ENCODE measurements around the gene THEM4.

The THEM4 gene

DNA sequence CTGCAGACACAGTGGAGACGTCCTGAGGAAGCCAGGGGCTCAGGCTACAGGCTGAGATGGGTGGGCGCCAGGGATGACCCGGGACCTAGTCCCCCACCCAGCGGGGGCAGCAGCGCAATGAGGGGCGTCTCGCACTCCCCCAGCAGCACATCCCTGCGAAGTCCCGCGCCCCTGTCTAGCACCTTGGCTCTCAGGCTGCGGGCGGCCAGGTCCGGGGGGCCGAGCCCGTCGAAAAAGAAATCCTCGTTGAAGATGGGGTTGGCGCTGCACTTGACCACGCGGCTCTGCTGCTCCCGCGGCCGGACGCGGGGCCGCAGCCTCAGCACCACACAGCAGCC is 71.5 kb downstream of the THEM4 start:
- TF ChIP-seq, protein P1, sequence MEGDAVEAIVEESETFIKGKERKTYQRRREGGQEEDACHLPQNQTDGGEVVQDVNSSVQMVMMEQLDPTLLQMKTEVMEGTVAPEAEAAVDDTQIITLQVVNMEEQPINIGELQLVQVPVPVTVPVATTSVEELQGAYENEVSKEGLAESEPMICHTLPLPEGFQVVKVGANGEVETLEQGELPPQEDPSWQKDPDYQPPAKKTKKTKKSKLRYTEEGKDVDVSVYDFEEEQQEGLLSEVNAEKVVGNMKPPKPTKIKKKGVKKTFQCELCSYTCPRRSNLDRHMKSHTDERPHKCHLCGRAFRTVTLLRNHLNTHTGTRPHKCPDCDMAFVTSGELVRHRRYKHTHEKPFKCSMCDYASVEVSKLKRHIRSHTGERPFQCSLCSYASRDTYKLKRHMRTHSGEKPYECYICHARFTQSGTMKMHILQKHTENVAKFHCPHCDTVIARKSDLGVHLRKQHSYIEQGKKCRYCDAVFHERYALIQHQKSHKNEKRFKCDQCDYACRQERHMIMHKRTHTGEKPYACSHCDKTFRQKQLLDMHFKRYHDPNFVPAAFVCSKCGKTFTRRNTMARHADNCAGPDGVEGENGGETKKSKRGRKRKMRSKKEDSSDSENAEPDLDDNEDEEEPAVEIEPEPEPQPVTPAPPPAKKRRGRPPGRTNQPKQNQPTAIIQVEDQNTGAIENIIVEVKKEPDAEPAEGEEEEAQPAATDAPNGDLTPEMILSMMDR (IDR thresholded peaks at IDR 0.05): no peak

DNA sequence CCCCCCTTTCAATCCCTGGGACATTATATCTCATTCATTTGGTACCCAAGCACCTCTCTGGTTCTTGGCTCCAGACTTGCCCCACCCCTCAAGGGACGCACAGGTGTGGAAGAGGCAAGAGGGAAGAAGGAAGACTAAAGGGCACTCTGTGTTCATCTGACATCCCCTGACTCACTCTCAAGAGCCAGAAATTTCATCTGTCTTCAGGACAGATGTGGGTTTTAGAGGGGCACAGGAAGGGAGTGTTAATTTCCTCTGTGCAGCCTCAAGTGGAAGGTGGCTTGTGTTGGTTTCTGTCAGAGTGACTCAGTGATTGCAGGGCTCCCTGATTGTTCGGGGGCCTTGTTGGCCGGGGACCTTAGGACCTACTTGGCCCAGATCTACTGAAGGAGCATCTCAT is 72.1 kb downstream of the THEM4 start:
- TF ChIP-seq, protein P1 (IDR thresholded peaks at IDR 0.05): no peak

DNA sequence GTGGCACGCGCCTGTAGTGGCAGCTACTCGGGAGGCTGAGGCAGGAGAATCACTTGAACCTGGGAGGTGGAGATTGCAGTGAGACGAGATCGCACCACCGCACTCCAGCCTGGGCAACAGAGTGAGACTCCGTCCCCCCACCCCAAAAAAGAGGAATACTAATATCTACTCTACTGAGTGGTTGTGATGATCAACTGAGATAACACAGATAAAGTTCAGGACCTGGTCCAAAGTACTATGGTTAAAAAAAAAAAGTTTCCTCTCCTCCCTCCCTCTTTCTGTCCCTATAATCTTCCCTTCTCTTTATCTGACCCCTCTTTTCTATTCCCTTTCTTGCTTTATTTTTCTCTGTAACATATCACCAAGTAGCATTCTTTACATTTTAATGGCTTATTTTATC is 73.7 kb downstream of the THEM4 start:
- TF ChIP-seq, protein P1 (IDR thresholded peaks at IDR 0.05): no peak

DNA sequence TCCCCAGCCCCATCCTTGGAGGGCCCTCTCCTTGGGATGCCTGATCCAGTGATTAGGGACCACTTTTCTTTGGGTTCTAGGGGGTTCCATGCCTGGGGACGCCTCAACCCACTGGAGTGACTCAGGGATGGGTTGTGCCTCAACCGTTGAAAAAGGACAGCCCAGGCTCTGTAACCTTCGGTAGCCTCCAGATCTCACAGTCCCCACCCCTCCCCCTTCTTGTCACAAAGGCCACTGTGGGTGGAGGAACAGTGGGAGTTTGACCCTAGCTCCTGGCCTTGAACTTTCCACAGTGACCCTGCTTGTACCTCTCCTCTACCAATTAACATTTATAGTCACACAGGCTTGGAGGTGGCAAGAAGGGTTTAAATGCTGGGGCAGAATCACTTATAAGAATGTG is 75.1 kb downstream of the THEM4 start:
- TF ChIP-seq, protein P1 (IDR thresholded peaks at IDR 0.05): no peak

DNA sequence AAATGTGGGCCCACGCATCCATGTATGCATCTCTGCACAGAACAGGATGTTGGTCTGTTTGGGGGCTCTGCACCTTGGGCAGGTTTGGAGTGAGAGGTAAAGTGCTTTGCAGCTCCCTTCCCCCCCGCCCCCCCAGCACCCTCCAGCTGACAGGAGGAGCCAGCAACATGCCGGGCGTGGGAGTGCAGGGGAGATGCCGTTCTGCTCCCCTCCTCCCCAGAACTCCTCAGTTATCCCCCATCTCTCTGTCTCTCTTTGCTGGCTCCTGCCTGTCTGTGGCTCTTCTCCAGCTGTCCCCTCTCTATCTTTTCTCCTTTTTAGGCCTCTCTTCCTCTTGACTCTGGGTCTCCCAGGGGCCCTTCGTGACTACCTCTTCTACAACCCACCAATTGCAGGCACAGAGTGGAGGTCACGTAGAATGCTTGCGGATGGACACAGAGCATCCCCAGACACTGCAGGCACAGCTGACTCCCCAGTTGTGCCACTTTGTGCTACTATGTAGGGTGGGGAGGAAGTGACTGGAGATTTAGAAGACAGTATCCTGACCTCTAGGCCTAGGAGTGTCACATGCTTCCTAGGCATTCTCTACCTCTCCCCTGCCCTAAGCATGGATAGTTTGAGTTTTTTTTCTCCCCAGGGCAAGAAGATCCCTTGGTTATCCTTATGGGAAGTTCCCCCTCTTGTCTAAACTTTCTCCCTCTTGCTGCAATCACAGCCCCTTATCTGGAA is 76.0 kb downstream of the THEM4 start:
- TF ChIP-seq, protein P1 (IDR thresholded peaks at IDR 0.05): no peak

DNA sequence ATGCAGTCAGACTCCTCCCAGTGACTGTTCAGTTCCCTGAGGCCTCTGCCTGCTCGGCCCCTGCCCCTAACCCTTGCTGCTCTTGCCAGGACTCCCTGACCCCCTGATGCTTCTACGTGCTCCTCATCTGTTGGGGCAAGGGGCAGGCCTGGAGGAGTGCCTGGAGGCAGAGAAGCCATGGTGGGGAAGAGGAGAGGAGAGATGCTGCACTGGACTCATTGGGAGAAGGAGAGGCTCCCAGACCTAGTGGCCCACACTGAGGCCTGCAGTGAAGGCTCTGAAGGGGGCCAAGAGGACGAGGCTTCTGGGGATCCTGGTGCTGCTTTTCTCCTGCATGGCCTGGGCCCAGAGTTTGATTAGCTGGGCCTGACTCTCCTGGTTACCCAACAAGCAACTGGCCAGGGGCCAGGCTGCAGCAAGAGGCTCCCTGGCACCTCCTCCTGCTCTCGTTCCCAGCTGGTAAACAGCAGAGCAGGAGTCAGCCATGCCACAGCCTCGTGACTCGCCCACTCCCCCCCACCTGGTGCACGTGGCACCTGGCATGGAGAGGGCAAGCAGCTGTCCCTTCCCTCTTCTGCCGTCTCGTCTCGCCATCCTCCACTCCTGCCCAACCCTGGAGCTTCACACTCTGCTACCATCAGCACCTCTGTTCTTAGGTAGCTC is 76.9 kb downstream of the THEM4 start:
- TF ChIP-seq, protein P1 (IDR thresholded peaks at IDR 0.05): no peak

DNA sequence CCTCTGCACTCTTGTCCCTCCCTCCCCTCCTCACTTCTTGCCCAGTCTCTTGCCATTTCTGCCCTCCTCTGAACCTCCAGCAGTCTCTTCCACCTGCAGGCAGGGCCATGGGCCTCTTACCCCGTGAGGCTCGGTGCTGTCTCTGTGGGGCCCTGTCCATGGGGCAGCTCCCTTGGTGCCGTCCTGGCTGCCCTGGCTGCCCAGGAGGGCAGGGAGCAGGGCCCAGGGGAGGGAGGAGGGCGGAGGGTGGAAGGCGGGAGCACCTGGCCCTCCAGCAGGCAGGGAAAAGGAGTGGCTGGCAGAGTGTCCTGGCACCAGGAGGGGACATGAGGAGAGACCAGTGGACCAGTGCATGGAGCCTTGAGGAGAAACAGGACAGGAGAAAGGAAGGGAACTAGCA is 77.7 kb downstream of the THEM4 start, which contains the start of gene RORC:
TSS of gene RORC (minus strand) at position 198 of the 400 bp plus-strand sequence. CDS start at position 160, 38 bp downstream.
- TF ChIP-seq, protein P1 (IDR thresholded peaks at IDR 0.05): no peak
